NCI-H2107 treated with DMSO at 0.1 percent for 48 hours (cell line): ENCODE results near the gene SUFU.

Experiments used
- DNase-seq: peaks from one replicate; lab custom pipeline; 2025; ENCODE audit not compliant: unreplicated experiment; lab: John Stamatoyannopoulos, UW

The SUFU gene

DNA sequence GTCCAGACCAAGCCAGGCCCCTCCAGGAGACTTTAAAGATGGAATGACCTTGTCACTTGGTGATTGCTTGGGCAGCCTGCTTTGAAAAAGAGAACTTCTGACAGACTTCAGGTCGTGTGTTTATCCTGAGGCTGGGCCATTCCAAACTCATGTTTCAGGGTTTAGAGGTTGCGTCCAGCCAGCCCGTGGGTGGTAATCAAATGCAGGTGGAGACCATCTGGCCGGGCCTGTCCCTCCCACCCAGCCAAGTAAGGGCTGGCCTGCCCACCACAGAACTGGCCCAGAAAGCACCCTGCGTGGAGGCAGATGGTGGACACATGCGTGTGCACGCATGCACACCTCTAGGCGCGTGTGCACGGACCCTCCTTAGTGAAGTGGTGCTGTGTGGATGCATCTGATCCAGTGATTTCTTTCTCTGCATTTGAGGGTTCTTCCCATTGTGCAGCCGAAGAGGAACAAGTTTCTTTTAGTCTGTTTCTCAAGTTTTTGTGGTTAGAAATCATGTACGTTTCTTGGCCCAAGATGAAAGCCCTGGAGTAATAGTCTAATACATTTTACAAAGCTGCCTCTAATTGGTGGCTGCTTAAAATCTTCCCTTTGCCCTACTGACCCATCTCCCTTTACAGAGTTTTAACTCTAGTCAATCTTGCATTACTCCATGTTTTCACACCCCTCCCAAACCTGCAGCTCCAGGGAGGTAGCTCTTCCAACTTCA, 43.0 kb downstream of the SUFU start:
- no peak for DNase-seq

GRCh38 chr10:102549549-102549948, 45.8 kb downstream of the SUFU start:
- DNase-seq = no peak

DNA sequence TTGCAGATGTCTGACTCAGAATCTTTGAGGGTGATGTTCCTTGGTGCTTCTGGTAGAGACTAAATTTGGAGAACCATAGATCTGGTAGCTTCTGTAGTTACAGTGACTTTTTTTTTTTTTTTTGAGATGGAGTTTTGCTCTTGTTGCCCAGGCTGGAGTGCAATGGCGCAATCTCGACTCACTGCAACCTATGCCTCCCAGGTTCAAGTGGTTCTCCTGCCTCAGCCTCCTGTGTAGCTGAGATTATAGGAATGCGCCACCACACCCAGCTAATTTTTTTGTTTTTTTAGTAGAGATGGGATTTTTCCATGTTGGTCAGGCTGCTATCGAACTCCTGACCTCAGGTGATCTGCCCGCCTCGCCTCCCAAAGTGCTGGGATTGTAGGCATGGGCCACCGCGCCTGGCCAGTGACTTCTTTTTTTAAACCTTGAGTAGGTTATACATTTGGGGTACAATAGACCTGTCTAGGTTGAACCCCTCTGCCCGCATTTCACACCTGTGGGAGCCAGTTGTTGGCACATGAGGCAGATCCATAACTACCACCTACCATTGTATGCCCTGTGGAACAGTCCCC, 47.0 kb downstream of the SUFU start:
- DNase-seq = no peak

GRCh38 chr10:102552533-102552932, 48.8 kb downstream of the SUFU start:
- DNase-seq = no peak

DNA sequence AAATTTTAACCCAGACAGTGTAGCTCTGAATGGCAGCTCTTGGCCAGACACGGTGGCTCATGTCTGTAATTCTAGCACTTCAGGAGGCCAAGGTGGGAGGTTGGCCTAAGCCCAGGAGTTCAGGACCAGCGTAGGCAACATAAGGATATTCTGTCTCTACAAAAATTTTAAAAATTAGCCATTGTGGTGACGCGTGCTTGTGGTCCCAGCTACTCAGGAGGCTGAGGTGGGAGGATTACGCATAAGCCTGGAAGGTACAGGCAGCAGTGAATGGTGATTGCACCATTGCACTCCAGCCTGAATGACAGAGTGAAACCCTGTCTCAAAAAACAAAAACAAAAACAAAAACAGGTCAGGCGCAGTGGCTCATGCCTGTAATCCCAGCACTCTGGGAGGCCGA, 50.0 kb downstream of the SUFU start:
- no peak for DNase-seq

DNA sequence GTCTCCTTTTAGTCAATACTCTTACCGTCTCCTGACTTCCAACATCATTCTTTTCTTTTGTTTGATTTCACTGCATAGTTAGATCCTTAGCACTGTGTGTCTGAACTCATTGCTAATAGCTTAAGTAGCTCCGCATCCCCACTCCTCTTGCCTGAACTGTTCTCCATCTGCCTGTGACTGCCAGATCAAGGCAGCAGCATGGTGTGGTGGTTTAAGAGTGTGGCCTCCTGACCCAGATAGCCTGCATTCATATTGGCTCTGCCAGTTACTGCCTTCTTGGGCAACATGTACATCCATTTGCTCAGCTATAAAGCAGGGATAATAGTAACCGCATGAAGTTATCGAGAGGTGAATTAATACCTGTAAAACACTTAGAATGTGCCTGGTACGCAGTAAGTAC, 50.8 kb downstream of the SUFU start:
- DNase-seq = no peak

DNA sequence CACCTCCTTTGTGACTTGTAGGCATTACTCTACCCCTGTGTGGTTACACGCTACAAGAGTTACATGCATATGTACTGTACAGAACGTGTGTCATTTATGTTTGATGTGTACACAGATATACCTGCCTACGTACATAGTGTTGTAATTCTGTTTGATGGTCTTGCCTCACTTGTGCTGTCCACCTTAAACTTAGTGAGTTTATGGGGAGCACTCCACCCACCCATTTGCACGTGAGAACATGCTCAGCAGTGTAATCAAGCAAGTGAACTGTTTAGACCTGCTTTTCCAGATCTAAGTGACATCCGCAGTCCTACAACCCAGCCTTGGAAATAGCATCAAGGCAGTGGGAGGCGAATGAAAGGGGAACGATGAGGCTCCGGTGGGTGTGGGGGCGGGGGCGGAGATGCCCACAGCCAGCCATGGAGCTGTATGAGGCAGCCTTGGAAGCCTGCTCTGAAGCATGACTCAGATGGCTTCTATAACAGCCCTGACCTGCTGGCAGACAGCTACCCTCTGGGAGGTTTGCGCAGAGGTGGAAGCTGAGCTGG, 52.1 kb downstream of the SUFU start:
- DNase-seq = no peak

GRCh38 chr10:102557569-102557968, 53.8 kb downstream of the SUFU start:
- no peak for DNase-seq

GRCh38 chr10:102559764-102560163, 56.0 kb downstream of the SUFU start:
- DNase-seq = no peak

DNA sequence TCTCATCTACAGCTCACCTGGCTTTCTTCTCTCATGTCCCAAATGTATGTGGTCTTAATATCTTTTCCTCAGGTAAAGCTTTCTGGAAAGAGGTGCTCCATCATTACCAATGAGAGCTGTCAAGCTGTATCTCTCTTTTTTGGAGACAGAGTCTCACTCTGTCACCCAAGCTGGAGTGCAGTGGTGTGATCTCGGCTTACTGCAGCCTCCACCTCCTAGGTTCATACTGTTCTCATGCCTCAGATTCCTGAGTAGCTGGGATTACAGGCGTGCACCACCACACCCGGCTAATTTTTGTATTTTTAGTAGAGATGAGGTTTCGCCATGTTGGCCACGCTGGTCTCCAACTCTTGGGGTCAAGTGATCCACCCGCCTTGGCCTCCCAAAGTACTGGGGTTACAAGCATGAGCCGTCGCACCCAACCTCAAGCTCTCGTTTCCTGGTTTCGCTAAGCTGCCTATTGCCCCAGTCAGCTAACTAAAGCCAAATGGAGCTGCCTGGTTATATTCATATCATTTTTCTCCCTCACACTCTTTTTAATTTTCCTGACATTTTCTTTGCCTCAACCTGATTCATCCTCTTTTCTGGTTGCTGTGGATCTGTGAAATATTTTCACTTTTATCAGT, 60.5 kb downstream of the SUFU start:
- no peak for DNase-seq

DNA sequence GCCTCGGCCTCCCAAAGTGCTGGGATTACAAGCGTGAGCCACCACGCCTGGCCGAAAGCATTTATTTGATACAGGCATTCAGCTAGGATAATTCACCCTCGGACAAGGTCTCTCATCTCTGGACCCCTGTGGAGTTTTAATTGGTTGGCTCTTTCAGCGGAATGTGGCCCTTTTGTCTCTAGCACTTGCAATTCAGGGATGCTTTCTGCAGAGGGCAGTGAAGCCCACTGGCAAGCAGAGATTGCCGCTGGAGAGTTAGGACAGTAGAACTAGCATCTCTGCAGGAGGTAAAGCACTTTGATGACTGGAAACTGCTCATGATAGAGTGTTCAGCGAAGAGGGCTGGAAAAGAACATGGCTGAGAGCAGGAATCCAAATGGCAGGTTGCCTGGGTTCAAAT, 62.0 kb downstream of the SUFU start:
- DNase-seq = no peak

GRCh38 chr10:102578782-102579181, 75.0 kb downstream of the SUFU start:
- no peak for DNase-seq

DNA sequence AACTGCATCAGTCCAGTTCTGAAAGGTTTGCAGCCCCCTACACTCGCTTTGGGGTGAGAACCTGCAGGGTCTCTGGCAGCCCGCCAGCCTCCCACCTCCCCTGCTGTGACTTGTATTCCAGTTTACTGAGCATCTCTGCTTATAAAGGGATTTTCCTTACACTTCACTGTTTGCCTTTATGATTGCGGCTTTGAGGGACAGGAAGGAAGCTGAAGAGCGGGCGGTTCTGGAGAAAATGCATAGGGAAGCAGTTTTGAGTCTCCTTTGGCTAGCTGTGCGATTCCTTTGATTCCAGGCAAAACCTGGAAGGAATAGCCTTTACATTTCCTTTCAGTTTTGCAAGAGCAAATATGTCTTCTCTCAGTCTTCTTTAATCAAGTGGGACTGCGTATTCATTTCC, 75.6 kb downstream of the SUFU start:
- no peak for DNase-seq

- DNase-seq = no peak
Measured at GRCh38 chr10:102580230-102580629, 76.5 kb downstream of the SUFU start.

- DNase-seq = no peak
Measured at GRCh38 chr10:102581401-102581800, 77.6 kb downstream of the SUFU start.

DNA sequence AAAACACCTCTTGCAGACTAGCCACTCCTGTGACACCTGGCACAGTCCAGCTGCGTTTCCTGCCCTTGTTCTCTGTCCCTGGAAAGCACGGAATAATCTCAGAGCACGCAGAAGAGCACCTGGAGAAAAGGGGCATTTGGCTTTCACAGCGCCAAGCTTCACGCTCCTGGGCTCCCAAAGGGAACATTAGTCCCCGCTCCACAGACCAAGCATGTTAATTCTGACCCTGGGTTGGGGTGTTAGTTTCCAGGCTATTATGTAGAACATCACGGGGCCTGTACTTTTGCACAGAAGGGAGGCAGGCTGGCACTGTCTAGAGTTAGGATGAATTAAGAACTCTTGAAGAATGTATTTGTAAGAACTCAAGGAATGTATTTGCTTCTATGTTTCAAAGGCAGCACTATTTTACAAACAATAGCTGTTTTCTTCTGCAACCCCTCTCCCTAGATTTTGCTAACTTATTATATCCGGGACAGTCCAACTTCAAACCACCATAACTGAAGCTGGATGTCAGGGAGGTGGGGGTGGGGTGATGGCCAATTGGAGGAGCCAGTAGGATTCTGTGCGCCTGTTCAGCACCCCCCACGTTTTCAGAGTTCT, 78.3 kb downstream of the SUFU start:
- peak; percentile 4 for DNase-seq

DNA sequence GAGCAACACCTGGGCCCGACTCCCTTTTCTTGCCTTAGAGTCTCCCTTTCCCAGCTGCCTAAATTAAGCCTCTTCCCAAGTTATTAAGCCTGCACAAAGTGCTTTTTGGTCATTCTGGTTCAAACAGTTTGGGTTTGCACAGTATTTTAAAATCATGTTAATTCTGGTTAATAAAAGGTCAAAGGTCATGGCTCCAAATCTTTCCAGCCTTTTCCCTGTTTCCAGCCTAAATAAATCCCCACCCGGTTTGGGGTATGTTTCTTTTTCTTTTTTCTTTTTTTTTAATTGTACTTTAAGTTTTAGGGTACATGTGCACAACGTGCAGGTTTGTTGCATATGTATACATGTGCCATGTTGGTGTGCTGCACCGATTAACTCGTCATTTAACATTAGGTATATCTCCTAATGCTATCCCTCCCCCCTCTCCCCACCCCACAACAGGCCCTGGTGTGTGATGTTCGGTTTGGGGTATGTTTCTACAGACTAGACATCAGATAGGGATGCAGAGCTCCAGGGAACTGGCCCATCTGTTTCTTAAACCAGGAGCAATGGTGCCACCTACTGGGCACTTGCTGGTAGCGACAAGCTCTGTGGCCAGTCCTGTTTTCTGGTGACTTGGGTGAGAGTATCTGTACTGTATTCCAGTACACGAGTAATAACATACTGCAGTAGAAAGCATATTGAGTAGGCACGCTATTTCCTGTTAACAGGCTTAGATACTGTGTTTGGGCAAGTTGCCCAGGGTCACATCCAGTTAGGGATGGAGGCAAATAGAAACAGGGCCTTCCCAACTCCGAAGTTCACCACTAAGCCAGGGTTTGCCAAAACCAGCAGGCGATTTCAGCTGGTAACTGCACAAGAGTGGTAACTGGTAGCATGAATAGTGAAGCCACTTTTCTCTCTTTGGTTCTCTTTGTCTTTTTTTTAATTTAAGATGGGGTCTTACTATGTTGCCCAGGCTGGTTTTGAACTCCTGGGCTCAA, 80.0 kb downstream of the SUFU start:
- peak; percentile 44 for DNase-seq

DNA sequence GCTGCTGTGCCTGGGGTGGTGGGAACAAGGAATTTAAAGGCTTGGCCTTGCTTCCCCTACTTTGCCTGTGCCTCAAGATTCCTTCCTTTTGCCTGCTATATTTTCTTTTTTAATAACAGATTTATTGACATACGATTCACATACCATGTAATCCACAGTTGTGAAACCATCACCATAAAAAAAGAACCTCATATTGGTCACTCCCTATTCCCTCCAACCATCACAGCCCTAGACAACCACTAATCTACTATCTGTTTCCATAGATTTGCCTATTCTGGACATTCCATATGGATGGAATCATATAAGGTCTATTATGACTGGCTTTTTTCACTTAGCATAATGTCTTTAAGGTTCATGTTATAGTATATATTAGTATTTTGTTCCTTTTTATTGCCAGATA, 81.3 kb downstream of the SUFU start:
- no peak for DNase-seq

DNA sequence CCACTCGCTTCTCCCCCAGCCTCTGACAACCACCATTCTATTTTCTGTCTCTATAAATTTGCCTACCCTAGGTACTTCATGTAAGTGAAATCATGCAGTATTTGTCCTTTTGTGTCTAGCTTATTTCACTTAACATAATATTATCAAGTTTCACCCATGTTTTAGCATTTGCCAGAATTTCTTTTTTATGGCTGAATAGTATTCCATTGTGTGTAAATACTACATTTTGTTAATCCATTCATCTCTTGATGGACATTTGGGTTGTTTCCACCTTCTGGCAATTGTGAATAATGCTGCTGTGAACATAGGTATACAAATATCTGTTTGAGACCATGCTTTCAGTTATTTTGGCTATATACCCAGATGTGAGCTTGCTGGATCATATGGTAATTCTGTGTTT, 83.1 kb downstream of the SUFU start:
- DNase-seq = no peak

GRCh38 chr10:102588875-102589274, 85.1 kb downstream of the SUFU start:
- no peak for DNase-seq
